Measurements from ENCODE around the gene TMEM54.

- TF ChIP-seq CXXC5 (CRISPR knock-in tag; IDR thresholded peaks at IDR 0.05) (no peak), TRIM24 (IDR thresholded peaks at IDR 0.05) (no peak), FOXK1 (CRISPR knock-in tag; IDR thresholded peaks at IDR 0.05; ENCODE audit: borderline replicate concordance) (no peak), RCOR1 (IDR thresholded peaks at IDR 0.05; ENCODE audit: borderline replicate concordance in 1 of 2, low read depth in 2 of 2, low read length in 2 of 2) (no peak), SAFB (IDR thresholded peaks at IDR 0.05; ENCODE audit: borderline replicate concordance, low read depth, low read length) (no peak), RB1 (IDR thresholded peaks at IDR 0.05; ENCODE audit: low read depth) (no peak), ZNF316 (IDR thresholded peaks at IDR 0.05) (no peak), DMBX1 (CRISPR knock-in tag; IDR thresholded peaks at IDR 0.05; ENCODE audit: borderline replicate concordance) (no peak)
- TF ChIP-seq, protein P1, sequence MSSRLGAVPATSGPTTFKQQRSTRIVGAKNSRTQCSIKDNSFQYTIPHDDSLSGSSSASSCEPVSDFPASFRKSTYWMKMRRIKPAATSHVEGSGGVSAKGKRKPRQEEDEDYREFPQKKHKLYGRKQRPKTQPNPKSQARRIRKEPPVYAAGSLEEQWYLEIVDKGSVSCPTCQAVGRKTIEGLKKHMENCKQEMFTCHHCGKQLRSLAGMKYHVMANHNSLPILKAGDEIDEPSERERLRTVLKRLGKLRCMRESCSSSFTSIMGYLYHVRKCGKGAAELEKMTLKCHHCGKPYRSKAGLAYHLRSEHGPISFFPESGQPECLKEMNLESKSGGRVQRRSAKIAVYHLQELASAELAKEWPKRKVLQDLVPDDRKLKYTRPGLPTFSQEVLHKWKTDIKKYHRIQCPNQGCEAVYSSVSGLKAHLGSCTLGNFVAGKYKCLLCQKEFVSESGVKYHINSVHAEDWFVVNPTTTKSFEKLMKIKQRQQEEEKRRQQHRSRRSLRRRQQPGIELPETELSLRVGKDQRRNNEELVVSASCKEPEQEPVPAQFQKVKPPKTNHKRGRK (tag; IDR thresholded peaks at IDR 0.05), result no peak
- TF ChIP-seq, protein P2, sequence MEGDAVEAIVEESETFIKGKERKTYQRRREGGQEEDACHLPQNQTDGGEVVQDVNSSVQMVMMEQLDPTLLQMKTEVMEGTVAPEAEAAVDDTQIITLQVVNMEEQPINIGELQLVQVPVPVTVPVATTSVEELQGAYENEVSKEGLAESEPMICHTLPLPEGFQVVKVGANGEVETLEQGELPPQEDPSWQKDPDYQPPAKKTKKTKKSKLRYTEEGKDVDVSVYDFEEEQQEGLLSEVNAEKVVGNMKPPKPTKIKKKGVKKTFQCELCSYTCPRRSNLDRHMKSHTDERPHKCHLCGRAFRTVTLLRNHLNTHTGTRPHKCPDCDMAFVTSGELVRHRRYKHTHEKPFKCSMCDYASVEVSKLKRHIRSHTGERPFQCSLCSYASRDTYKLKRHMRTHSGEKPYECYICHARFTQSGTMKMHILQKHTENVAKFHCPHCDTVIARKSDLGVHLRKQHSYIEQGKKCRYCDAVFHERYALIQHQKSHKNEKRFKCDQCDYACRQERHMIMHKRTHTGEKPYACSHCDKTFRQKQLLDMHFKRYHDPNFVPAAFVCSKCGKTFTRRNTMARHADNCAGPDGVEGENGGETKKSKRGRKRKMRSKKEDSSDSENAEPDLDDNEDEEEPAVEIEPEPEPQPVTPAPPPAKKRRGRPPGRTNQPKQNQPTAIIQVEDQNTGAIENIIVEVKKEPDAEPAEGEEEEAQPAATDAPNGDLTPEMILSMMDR (IDR thresholded peaks at IDR 0.05 in 2 of 3, conservative IDR thresholded peaks at IDR 0.05 in 1 of 3; ENCODE audit: insufficient read depth in 2 of 3, low read depth in 1 of 3, low read length in 3 of 3), result no peak
These were observed 31.1 kb downstream of the TMEM54 start for GRCh38 chr1:32869923-32870614.

Data from K562 (cell line).